Suppressor macrophage treated with lipopolysaccharide for 1 hour (primary cell): ENCODE results near the gene PGAM2.

Experiments
- DNase-seq, 3 donors: peaks; one replicate each; pipeline ENCODE4 v3.0.0-alpha.2; 2020 to 2022

PGAM2 gene

GRCh38 chr7:44063894-44064651 is 1.3 kb downstream of the PGAM2 start:
- no peak for DNase-seq

- no peak for DNase-seq
Measured at GRCh38 chr7:44063547-44063893, 1.8 kb downstream of the PGAM2 start.

GRCh38 chr7:44062903-44063295 is 2.5 kb downstream of the PGAM2 start:
- no peak for DNase-seq

- no peak for DNase-seq
Measured at GRCh38 chr7:44062180-44062902, 3.0 kb downstream of the PGAM2 start.

GRCh38 chr7:44061645-44062179 is 3.7 kb downstream of the PGAM2 start:
- no peak for DNase-seq

- no peak for DNase-seq
Measured at GRCh38 chr7:44060948-44061644, 4.3 kb downstream of the PGAM2 start.

- no peak for DNase-seq
Measured at GRCh38 chr7:44060091-44060947, 5.0 kb downstream of the PGAM2 start.

- DNase-seq, result no peak
Measured at GRCh38 chr7:44059219-44060090, 5.9 kb downstream of the PGAM2 start.

- DNase-seq, result no peak
Measured at GRCh38 chr7:44058759-44059218, 6.6 kb downstream of the PGAM2 start.

- no peak for DNase-seq
Measured at GRCh38 chr7:44057849-44058758, 7.3 kb downstream of the PGAM2 start.

- no peak for DNase-seq
Measured at GRCh38 chr7:44057181-44057848, 8.1 kb downstream of the PGAM2 start.

GRCh38 chr7:44056681-44057080 is 8.7 kb downstream of the PGAM2 start:
- DNase-seq, result no peak

GRCh38 chr7:44052771-44053365 is 12.5 kb downstream of the PGAM2 start:
- no peak for DNase-seq

GRCh38 chr7:44051611-44052220 is 13.7 kb downstream of the PGAM2 start:
- DNase-seq, result no peak

GRCh38 chr7:44050915-44051560 is 14.3 kb downstream of the PGAM2 start:
- DNase-seq, result no peak

GRCh38 chr7:44050121-44050914 is 15.0 kb downstream of the PGAM2 start:
- no peak for DNase-seq

- no peak for DNase-seq
Measured at GRCh38 chr7:44048031-44048795, 17.2 kb downstream of the PGAM2 start.
